SK-N-SH treated with all-trans-retinoic acid at 6 μM for 48 hours (cell line): Measurements from ENCODE around the gene AOPEP.
"Not testable (repeated sequence)": the region's sequence is repeated elsewhere in the genome, so short reads cannot be mapped to it uniquely, and the experiment has no call there.

Experiments used
- ATAC-seq: fragments of 200-7000 bp; cut with Tn5 transposase; 3 replicates; pipeline ENCODE4 v1.9.1; 2020; ENCODE audit warnings: mild to moderate bottlenecking, moderate library complexity
- ARNTL ChIP-seq: fragments of 450-650 bp; formaldehyde crosslinking; IDR thresholded peaks from 2 replicates; pipeline ENCODE4 v1.5.0; 2020; ENCODE audit warnings: low read depth, mild to moderate bottlenecking, moderate library complexity, borderline replicate concordance
- BACH2 ChIP-seq: fragments of 250-450 bp; sonication (Bioruptor Pico); IDR thresholded peaks from 2 replicates; pipeline ENCODE4 v1.9.0; 2021; ENCODE audit warnings: mild to moderate bottlenecking, borderline replicate concordance
- ESRRG ChIP-seq: fragments of 250-450 bp; sonication (Bioruptor Pico); IDR thresholded peaks from 2 replicates; pipeline ENCODE4 v1.6.1; 2021; ENCODE audit warnings: mild to moderate bottlenecking
- GLIS3 ChIP-seq: fragments of 250-450 bp; sonication (Bioruptor Pico); IDR thresholded peaks from 2 replicates; pipeline ENCODE4 v1.5.0; 2020; ENCODE audit warnings: mild to moderate bottlenecking, moderate library complexity
- ISL1 ChIP-seq: fragments of 250-450 bp; sonication (Bioruptor Pico); IDR thresholded peaks from 2 replicates; pipeline ENCODE4 v2.1.2; 2022; ENCODE audit warnings: mild to moderate bottlenecking, moderate library complexity
- OSR1 ChIP-seq: fragments of 250-450 bp; sonication (Bioruptor Pico); IDR thresholded peaks from 2 replicates; pipeline ENCODE4 v1.8.0; 2022; ENCODE audit warnings: moderate library complexity, mild to moderate bottlenecking, inconsistent platforms
- PPARA ChIP-seq: fragments of 250-450 bp; sonication (Bioruptor Pico); IDR thresholded peaks from 2 replicates; pipeline ENCODE4 v1.5.0; 2020; ENCODE audit warnings: mild to moderate bottlenecking, borderline replicate concordance
- RARB ChIP-seq: fragments of 250-450 bp; sonication (Bioruptor Pico); IDR thresholded peaks from 2 replicates; pipeline ENCODE4 v1.8.0; 2021; ENCODE audit warnings: mild to moderate bottlenecking, moderate library complexity
- SNAI2 ChIP-seq: fragments of 250-450 bp; sonication (Bioruptor Pico); IDR thresholded peaks from 2 replicates; pipeline ENCODE4 v1.5.0; 2020; ENCODE audit warnings: mild to moderate bottlenecking, moderate library complexity
- TCF4 ChIP-seq: fragments of 250-450 bp; sonication (Bioruptor Pico); IDR thresholded peaks from 2 replicates; pipeline ENCODE4 v1.8.0; 2021; ENCODE audit warnings: mild to moderate bottlenecking, moderate library complexity, borderline replicate concordance
- TOX ChIP-seq: fragments of 250-450 bp; sonication (Bioruptor Pico); IDR thresholded peaks from 2 replicates; pipeline ENCODE4 v1.8.0; 2021; ENCODE audit warnings: mild to moderate bottlenecking, moderate library complexity, borderline replicate concordance
- ZC3H10 ChIP-seq: fragments of 250-450 bp; sonication (Bioruptor Pico); IDR thresholded peaks from 2 replicates; pipeline ENCODE4 v1.5.1; 2021; ENCODE audit warnings: mild to moderate bottlenecking, moderate library complexity
- ZFP3 ChIP-seq: fragments of 250-450 bp; sonication (Bioruptor Pico); IDR thresholded peaks from 2 replicates; pipeline ENCODE4 v1.5.0; 2020; ENCODE audit warnings: mild to moderate bottlenecking, moderate library complexity
- ZFP30 ChIP-seq: fragments of 450-650 bp; formaldehyde crosslinking; IDR thresholded peaks from 2 replicates; pipeline ENCODE4 v1.5.0; 2022; ENCODE audit warnings: mild to moderate bottlenecking, moderate library complexity
- ZNF70 ChIP-seq: fragments of 450-650 bp; formaldehyde crosslinking; IDR thresholded peaks from 2 replicates; pipeline ENCODE4 v1.5.0; 2020; ENCODE audit warnings: mild to moderate bottlenecking, moderate library complexity
- TF ChIP-seq, protein P1 (sequence below): fragments of 250-450 bp; sonication (Bioruptor Pico); IDR thresholded peaks from 2 replicates; pipeline ENCODE4 v1.5.1; 2021; ENCODE audit warnings: mild to moderate bottlenecking, moderate library complexity
- TF ChIP-seq, protein P2 (sequence below): fragments of 250-450 bp; sonication (Bioruptor Pico); IDR thresholded peaks from 2 replicates; pipeline ENCODE4 v1.8.0; 2020; ENCODE audit warnings: mild to moderate bottlenecking, moderate library complexity, borderline replicate concordance
- TF ChIP-seq, protein P3 (sequence below): fragments of 250-450 bp; sonication (Bioruptor Pico); IDR thresholded peaks from 2 replicates; pipeline ENCODE4 v1.5.1; 2020; ENCODE audit warnings: low read depth, mild to moderate bottlenecking, moderate library complexity
- TF ChIP-seq, protein P4 (sequence below): fragments of 250-450 bp; sonication (Bioruptor Pico); IDR thresholded peaks from 2 replicates; pipeline ENCODE4 v1.5.0; 2020; ENCODE audit warnings: mild to moderate bottlenecking, moderate library complexity
- TF ChIP-seq, protein P5 (sequence below): fragments of 250-450 bp; sonication (Bioruptor Pico); IDR thresholded peaks from 2 replicates; pipeline ENCODE4 v1.8.0; 2021; ENCODE audit warnings: low read depth, mild to moderate bottlenecking, moderate library complexity, borderline replicate concordance

The AOPEP gene

DNA sequence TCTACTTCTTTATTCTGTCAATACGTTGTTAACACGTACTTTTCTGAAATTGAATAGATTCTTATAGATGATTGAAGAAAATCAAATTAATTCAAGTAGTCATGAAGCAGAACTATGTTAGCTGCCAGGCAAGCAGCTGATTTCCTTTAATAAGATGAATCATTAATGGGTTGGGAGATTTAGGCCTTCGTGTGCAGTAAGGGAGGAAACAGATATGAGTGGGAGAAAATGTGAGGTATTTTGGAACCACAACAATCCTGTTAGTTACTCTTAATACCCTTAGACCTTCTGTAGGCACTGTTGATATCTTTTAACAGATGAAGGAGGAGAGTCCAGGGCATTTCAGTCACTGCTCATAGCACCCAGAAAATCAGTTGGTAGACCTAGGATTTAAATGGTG is 121.0 kb downstream of the AOPEP start:
- TF ChIP-seq ZFP3 (CRISPR knock-in tag) (0 out of 2 replicates have a peak, but pooled peaks have one; percentile 21), RARB (CRISPR knock-in tag) (no peak), ARNTL (no peak), ISL1 (CRISPR knock-in tag) (peak; percentile 68)
- ATAC-seq, result peak; percentile 95

DNA sequence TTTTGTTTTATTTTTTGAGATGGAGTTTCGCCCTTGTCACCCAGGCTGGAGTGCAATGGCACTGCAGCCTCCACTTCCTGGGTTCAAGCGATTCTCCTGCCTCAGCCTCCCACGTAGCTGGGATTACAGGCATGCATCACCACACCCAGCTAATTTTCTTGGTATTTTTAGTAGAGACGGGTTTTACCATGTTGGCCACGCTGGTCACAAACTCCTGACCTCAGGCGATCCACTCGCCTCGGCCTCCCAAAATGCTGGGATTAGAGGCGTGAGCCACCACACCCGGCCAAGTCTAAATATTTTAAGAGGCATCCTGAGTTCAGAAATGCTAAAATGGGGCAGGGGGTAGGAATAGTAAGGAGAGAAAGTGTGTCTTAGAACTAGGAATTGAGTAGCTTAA is 122.3 kb downstream of the AOPEP start:
- not testable (repeated sequence) for ATAC-seq

DNA sequence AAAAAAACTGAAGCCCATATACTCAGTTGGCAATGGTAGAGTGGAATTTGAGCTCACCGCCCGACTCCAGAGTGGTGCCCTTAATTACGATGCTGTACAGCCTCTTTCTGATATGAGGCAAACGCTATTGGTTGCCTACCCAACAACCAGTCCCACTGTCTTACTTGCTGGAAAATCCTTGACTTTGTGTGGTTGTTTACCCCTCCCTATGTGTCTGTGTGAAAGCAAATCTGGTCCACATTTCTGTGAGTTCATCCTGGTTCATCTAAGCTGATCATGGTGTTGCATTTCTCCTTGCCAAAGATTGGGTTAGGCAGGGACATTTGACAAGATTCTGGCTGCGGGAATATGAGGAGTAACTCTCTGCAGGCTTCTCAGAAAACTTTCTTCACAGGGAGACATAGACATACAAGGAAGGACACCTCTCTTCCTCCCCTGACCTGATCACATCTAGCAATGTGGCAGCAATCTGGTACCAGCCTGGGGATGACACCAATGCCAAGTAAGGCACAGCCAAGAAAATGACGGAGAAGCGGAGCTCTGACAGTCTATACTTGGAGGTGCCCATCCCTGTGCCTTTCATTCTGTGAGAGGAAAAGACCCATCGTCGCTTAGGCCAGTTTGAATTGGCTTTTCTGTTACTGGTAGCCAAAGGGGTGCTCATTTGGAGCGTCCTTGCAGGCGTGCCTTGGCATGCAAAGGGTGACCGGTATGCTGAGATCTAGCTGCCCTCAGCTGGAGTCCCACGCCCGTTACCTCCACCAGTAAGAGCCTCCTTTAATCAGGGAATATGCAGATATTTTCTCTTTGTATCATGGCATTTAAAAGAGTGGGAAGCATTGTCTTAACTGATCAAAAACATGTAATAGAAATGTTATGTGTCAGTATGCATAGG is 124.3 kb downstream of the AOPEP start:
- ATAC-seq, result no peak
- TF ChIP-seq SNAI2 (CRISPR knock-in tag), result no peak
- no peak for TF ChIP-seq ZFP3 (CRISPR knock-in tag)
- TF ChIP-seq ZFP30 (CRISPR knock-in tag), result no peak
- TF ChIP-seq OSR1 (CRISPR knock-in tag), result no peak
- TF ChIP-seq RARB (CRISPR knock-in tag), result no peak
- TF ChIP-seq TCF4 (CRISPR knock-in tag), result no peak
- TF ChIP-seq, protein P1, sequence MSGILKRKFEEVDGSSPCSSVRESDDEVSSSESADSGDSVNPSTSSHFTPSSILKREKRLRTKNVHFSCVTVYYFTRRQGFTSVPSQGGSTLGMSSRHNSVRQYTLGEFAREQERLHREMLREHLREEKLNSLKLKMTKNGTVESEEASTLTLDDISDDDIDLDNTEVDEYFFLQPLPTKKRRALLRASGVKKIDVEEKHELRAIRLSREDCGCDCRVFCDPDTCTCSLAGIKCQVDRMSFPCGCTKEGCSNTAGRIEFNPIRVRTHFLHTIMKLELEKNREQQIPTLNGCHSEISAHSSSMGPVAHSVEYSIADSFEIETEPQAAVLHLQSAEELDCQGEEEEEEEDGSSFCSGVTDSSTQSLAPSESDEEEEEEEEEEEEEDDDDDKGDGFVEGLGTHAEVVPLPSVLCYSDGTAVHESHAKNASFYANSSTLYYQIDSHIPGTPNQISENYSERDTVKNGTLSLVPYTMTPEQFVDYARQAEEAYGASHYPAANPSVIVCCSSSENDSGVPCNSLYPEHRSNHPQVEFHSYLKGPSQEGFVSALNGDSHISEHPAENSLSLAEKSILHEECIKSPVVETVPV (CRISPR knock-in tag), result no peak
- no peak for TF ChIP-seq PPARA
- TF ChIP-seq BACH2 (CRISPR knock-in tag), result no peak
- no peak for TF ChIP-seq GLIS3
- TF ChIP-seq, protein P2, sequence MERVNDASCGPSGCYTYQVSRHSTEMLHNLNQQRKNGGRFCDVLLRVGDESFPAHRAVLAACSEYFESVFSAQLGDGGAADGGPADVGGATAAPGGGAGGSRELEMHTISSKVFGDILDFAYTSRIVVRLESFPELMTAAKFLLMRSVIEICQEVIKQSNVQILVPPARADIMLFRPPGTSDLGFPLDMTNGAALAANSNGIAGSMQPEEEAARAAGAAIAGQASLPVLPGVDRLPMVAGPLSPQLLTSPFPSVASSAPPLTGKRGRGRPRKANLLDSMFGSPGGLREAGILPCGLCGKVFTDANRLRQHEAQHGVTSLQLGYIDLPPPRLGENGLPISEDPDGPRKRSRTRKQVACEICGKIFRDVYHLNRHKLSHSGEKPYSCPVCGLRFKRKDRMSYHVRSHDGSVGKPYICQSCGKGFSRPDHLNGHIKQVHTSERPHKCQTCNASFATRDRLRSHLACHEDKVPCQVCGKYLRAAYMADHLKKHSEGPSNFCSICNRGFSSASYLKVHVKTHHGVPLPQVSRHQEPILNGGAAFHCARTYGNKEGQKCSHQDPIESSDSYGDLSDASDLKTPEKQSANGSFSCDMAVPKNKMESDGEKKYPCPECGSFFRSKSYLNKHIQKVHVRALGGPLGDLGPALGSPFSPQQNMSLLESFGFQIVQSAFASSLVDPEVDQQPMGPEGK, result no peak
- TF ChIP-seq ISL1 (CRISPR knock-in tag), result no peak
- TF ChIP-seq TOX, result no peak
- TF ChIP-seq, protein P3, sequence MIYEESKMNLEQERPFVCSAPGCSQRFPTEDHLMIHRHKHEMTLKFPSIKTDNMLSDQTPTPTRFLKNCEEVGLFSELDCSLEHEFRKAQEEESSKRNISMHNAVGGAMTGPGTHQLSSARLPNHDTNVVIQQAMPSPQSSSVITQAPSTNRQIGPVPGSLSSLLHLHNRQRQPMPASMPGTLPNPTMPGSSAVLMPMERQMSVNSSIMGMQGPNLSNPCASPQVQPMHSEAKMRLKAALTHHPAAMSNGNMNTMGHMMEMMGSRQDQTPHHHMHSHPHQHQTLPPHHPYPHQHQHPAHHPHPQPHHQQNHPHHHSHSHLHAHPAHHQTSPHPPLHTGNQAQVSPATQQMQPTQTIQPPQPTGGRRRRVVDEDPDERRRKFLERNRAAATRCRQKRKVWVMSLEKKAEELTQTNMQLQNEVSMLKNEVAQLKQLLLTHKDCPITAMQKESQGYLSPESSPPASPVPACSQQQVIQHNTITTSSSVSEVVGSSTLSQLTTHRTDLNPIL (CRISPR knock-in tag), result no peak
- no peak for TF ChIP-seq ZNF70 (CRISPR knock-in tag)
- TF ChIP-seq, protein P4, sequence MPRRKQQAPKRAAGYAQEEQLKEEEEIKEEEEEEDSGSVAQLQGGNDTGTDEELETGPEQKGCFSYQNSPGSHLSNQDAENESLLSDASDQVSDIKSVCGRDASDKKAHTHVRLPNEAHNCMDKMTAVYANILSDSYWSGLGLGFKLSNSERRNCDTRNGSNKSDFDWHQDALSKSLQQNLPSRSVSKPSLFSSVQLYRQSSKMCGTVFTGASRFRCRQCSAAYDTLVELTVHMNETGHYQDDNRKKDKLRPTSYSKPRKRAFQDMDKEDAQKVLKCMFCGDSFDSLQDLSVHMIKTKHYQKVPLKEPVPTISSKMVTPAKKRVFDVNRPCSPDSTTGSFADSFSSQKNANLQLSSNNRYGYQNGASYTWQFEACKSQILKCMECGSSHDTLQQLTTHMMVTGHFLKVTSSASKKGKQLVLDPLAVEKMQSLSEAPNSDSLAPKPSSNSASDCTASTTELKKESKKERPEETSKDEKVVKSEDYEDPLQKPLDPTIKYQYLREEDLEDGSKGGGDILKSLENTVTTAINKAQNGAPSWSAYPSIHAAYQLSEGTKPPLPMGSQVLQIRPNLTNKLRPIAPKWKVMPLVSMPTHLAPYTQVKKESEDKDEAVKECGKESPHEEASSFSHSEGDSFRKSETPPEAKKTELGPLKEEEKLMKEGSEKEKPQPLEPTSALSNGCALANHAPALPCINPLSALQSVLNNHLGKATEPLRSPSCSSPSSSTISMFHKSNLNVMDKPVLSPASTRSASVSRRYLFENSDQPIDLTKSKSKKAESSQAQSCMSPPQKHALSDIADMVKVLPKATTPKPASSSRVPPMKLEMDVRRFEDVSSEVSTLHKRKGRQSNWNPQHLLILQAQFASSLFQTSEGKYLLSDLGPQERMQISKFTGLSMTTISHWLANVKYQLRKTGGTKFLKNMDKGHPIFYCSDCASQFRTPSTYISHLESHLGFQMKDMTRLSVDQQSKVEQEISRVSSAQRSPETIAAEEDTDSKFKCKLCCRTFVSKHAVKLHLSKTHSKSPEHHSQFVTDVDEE (CRISPR knock-in tag), result no peak
- TF ChIP-seq, protein P5, sequence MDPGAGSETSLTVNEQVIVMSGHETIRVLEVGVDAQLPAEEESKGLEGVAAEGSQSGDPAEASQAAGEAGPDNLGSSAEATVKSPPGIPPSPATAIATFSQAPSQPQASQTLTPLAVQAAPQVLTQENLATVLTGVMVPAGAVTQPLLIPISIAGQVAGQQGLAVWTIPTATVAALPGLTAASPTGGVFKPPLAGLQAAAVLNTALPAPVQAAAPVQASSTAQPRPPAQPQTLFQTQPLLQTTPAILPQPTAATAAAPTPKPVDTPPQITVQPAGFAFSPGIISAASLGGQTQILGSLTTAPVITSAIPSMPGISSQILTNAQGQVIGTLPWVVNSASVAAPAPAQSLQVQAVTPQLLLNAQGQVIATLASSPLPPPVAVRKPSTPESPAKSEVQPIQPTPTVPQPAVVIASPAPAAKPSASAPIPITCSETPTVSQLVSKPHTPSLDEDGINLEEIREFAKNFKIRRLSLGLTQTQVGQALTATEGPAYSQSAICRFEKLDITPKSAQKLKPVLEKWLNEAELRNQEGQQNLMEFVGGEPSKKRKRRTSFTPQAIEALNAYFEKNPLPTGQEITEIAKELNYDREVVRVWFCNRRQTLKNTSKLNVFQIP (CRISPR knock-in tag), result no peak
- no peak for TF ChIP-seq ESRRG (CRISPR knock-in tag)
- TF ChIP-seq ZC3H10 (CRISPR knock-in tag), result no peak
- no peak for TF ChIP-seq ARNTL
